KOPT-K1 (cell line): ENCODE measurements around the gene RAB5IF.

ENCODE experiments used
- H3K27ac ChIP-seq: fragments of 200-600 bp; sonication (generic); 2 replicates; pipeline ENCODE4 v1.5.1; 2016; ENCODE audit warnings: antibody characterized with exemption, mild to moderate bottlenecking, low read depth, low read length; ENCODE audit not compliant: poor library complexity, severe bottlenecking
- H3K36me3 ChIP-seq: fragments of 200-600 bp; sonication (generic); 2 replicates; pipeline ENCODE4 v1.5.1; 2017; ENCODE audit warnings: antibody characterized with exemption, mild to moderate bottlenecking, low read length, moderate library complexity; ENCODE audit not compliant: insufficient read depth
- H3K9me3 ChIP-seq: fragments of 200-600 bp; sonication (generic); 2 replicates; pipeline ENCODE4 v1.5.1; 2017; ENCODE audit warnings: antibody characterized with exemption, low read length, mild to moderate bottlenecking; ENCODE audit not compliant: insufficient read depth, poor library complexity, severe bottlenecking

Gene RAB5IF

DNA sequence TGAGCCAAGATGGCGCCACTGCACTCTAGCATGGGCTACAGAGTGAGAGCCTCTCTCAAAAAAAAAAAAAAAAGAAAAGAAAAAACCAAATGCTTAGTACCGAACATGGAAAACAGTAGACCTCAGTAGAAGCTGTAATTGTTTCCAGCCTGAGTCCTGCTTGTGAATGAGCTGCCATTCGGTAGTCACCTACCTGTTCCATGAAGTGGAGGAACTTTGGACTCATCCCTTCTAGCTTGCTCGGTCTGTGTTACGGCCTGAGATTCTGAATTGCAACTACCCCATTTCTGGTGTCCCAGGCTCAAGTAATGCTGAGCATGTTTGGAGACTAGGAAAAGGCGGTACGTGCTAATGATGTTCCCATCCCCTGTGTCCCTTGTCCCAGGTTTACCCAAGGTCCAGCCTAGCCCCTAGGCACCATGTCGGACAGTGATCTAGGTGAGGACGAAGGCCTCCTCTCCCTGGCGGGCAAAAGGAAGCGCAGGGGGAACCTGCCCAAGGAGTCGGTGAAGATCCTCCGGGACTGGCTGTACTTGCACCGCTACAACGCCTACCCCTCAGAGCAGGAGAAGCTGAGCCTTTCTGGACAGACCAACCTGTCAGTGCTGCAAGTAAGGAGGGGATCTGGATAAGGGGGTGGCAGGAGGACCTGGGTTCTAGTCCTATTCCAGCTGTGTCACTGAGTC lies 27.1 kb upstream of the RAB5IF start:
- no peaks in the 10 kb centered on the region for H3K9me3 ChIP-seq
- H3K36me3 ChIP-seq = peaks cover 64% of the 10 kb centered on the region
- no peak overlapping the region for H3K27ac ChIP-seq

DNA sequence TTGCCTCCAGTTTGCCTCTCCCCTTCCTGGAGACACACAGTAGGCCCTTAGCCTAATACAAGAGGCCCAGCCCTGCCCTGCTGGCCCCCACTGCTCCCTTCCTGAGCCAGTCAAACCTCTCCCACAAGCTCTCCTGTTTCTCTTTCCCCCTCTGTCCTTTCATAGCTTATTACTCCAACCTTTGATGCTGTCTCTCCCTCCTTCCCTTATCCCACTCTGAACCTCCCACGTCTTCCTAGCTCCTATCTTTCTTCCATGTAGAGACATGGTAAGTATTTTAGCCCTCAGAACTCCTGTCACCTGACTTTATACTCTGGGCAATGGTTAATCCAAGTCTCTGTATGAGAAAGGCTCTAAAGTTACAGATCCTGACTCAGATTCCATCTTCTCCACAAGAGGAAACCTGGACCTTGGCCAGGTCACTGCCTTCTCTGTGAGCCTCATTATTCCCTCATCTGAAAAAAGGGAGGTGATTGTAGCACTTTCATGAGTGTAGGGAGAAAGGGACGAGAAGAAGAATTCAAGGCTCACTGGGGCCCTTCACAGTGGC lies 25.5 kb upstream of the RAB5IF start:
- H3K9me3 ChIP-seq = no peaks in the 10 kb centered on the region
- H3K27ac ChIP-seq = no peak overlapping the region
- H3K36me3 ChIP-seq = peaks cover 76% of the 10 kb centered on the region

DNA sequence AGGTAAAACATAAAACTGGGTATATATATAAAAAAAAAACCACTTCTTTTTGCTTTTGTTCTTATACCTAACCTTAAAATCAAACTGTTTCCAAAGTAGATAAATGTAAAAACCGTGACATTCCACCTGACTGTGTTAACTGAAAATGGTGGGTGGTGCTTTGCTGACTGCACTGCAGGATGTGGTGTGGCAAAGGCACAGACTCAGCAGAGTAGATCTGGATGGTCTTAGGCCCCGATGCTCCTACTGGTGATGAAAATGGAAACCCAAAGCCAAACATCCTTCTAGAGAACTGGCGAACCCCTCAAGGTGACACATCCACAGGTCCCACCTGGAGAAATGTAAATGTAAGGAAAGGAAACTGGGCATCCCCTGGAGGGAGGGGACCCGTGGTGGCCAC lies 23.3 kb upstream of the RAB5IF start:
- peaks cover 92% of the 10 kb centered on the region for H3K36me3 ChIP-seq
- H3K9me3 ChIP-seq = no peaks in the 10 kb centered on the region
- H3K27ac ChIP-seq = peak overlapping the region; percentile 37

DNA sequence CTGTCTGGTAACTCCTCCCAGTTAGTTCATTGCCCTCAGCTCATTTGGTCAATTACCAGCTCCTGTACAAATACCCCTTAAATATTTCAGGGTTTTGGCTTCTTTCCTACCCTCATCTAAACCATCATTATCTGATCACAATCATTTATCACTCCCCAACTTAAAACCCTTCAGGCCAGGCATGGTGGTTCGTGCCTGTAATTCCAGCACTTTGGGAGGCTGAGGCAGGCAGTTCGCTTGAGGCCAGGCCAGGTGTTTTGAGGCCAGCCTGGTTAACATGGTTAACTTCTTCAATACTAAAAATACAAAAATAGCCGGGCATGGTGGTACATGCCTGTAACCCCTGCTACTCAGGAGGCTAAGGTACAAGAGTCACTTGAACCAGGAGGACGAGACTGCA lies 22.8 kb upstream of the RAB5IF start:
- no peaks in the 10 kb centered on the region for H3K9me3 ChIP-seq
- peaks cover 95% of the 10 kb centered on the region for H3K36me3 ChIP-seq
- H3K27ac ChIP-seq = peak overlapping the region; percentile 37

DNA sequence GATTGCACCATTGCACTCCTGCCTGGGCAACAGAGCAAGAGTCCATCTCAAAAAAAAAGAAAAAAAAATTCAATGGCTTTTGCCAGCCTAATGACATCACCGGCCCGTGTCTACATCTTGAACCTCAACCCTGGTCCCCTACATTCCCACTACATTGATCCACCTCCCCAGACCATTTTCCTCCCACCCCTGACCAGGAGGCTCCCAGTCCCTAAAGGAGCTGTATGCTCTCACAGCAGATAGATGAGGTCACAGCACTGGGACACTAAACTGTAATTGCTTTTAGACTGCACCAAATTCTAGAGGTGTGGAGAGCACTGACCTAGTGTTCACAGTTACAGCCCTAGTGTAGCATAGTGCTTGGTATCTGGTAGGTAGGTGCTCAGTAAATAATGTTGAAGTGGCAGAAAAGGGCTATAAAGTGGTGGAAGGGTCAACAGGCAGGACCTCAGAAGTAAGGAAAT lies 21.5 kb upstream of the RAB5IF start:
- Histone ChIP-seq H3K36me3 (peaks cover 95% of the 10 kb centered on the region), H3K27ac (no peak overlapping the region), H3K9me3 (no peaks in the 10 kb centered on the region)

DNA sequence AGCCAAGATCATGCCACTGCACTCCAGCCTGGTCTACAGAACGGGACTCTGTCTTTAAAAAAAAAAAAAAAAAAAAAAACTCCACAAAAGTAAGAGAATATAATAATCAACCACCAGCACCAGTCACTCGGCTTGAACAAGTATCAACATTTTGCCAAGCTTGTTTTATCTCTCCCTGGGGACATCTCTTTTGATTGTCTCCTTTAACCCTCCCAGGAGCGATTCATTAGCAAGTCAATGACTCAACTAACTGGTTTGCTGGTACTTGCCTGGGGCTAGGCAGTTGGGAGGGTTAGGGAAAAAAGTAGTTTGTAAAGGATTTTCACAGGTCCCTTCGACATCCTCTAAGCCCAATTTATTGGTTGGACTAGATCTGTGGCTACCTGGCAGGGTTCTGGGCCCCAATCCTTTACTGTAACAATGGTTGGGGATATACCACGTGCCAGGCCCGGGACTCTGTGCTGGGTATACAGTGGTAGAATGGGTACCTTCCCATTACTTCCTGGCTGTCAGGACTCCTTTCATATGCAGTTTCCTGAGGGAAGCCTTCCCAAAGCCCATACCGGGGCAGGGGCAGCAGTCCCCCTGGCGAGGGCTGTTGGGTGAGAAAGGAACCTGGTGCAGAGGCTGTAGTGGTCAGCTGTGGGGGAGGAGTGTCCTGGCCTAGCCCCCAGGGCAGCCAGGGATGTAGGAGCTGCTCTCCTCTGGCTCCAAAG lies 20.0 kb upstream of the RAB5IF start:
- H3K9me3 ChIP-seq = no peaks in the 10 kb centered on the region
- no peak overlapping the region for H3K27ac ChIP-seq
- peaks cover 95% of the 10 kb centered on the region for H3K36me3 ChIP-seq

DNA sequence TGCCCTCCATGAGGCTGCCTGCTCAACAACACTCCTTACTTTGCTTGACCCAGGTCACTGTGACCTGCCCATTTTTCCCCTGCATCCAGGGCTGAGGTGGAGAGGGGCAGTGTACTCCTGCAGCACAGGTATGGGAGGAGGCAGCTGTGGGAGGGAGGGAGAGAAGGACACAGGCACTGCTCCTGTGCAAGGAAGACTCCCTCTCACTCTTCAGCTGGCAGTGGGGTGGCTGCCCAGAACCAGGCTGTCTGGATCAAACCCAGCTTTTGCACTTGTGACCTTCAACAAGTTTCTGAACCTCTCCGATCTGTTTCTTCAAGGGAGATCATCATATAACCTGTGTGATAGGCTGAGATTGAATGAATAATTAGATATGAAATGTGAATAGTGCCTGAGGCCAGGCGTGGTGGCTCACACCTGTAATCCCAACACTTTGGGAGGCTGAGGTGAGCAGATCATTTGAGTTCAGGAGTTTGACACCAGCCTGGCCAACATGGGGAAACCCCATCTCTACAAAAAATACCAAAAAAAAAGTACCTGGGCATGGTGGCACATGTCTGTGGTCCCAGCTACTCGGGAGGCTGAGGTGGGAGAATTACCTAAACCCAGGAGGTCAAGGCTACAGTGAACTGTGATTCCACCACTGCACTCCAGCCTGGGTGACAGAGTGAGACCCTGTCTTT lies 18.1 kb upstream of the RAB5IF start:
- Histone ChIP-seq H3K9me3 (no peaks in the 10 kb centered on the region), H3K27ac (no peak overlapping the region), H3K36me3 (peaks cover 87% of the 10 kb centered on the region)

DNA sequence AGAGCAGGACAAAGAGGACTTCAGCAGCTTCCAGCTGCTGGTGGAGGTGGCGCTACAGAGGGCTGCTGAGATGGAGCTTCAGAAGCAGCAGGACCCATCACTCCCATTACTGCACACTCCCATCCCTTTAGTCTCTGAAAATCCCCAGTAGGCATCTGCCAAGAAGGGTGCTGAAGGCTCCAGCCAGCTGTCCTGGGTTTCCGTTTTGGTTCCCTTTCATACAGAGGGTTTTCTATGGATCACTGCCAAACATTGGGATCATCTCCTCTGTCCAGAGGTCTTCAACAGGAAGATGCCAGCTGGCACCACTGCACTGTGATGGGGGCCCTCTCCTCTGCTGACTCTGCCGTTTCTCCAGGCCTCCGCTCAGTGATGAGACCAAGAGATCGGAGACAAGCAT lies 14.3 kb upstream of the RAB5IF start:
- Histone ChIP-seq H3K36me3 (peaks cover 79% of the 10 kb centered on the region), H3K27ac (peak overlapping the region; percentile 85), H3K9me3 (no peaks in the 10 kb centered on the region)

DNA sequence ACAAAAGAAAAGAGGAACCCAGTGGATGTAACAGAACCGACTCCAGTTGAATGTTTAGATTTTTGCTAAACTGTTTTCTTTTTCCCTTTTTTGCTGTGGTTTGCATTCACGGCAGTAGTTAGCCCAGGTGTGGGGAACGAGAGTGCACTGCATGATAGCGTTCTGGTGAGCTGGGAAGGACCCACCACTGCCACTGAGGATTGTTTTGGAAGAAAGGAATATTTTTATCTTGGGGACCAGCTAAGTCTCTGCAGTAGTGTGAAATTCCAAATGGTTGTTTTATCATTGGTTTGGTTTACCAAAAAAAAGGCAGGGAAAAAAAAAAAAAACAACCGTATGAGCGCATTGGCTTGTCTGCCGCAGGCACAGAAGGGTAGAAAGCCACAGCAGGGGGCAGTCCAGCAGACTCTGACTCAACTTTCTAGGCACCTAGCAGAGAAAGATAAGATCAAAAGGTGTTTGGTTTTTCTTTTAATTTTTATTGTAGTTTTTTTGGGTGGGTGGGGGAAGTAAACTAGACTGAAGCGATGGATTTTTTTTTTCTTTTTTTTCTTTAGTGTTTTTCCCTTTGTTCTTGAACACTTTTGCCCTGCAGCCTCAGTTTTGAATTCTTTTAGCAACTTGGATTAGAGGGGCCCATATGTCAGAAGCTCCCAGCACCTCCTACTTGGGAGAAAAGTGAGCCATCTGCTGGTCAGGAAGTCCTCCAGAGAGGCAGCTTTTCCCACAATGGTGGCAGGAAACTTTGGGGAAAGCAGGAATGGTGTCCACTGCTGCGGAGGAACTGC lies 13.5 kb upstream of the RAB5IF start:
- H3K9me3 ChIP-seq = no peaks in the 10 kb centered on the region
- H3K36me3 ChIP-seq = peaks cover 77% of the 10 kb centered on the region
- H3K27ac ChIP-seq = peak overlapping the region; percentile 85

DNA sequence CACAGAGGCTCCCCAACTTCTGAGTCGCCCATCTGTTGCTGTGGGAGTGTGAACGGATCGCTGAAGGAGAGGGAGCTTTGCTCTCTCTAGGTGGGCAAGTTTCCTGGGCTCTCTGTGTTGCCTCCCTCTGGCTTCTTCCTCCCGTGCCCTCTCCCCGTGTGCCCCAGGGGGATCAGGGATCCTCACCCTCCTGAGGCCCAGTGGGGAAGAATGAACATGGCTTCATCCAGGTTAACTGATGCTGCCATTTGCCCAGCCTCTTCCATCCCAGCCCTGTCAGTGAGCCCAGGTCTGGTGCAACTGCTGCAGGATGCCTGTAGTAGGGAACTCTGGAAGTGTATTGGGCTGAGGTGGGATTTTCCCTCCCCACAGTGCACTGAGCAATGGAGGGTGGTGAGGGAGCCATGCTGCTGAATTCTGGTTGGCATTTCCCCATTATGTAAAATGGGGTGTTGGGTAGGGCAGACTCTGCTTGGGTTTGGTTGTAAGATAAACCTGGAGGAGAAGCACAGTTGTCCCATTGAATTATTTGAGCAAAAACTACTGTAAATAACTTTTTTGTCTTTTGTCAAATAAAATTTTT lies 12.1 kb upstream of the RAB5IF start:
- Histone ChIP-seq H3K9me3 (no peaks in the 10 kb centered on the region), H3K27ac (peak overlapping the region; percentile 85), H3K36me3 (peaks cover 72% of the 10 kb centered on the region)

DNA sequence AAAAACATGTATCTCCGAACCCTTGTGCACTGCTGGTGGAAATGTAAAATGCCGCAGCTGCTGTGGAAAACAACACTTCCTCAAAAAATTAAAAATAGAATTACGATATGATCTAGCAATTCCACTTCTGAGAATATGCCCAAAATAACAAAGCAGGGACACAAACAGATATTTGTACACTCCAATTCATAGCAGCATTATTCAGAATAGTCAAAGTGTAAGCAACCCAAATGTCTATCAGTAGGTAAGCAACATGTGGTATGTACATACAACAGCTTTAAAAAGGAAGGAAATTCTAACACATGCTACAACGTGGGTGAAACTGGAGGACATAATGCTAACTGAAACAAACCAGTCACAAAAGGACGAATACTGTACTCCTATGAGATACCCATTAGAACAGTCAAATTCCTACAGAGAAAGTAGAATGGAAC lies 5.7 kb upstream of the RAB5IF start:
- no peaks in the 10 kb centered on the region for H3K9me3 ChIP-seq
- no peak overlapping the region for H3K27ac ChIP-seq
- peaks cover 18% of the 10 kb centered on the region; the same call in 1 of the 2 replicates for H3K36me3 ChIP-seq

DNA sequence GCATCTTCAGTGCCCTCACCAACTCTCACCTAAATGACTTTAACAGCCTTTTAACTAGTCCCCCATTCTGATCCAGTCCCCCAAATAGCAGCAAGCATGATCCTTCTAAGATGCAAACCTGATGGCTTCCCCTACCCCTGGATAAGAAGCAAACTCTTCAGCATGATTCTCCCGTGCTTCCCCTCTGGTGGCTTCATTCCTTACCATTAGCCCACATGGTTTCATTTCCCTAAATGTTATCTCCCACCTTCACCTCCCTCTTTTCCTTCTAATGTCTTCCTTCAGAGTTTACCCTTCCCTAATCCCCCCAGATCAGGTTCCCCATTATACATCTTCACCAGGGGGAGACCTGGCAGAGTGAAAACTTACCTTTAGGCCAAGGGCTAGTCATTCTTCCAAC lies 4.0 kb upstream of the RAB5IF start:
- Histone ChIP-seq H3K27ac (no peak overlapping the region), H3K9me3 (no peaks in the 10 kb centered on the region), H3K36me3 (0 out of 2 replicates have a peak, but pooled peaks cover 14% of the 10 kb centered on the region)

DNA sequence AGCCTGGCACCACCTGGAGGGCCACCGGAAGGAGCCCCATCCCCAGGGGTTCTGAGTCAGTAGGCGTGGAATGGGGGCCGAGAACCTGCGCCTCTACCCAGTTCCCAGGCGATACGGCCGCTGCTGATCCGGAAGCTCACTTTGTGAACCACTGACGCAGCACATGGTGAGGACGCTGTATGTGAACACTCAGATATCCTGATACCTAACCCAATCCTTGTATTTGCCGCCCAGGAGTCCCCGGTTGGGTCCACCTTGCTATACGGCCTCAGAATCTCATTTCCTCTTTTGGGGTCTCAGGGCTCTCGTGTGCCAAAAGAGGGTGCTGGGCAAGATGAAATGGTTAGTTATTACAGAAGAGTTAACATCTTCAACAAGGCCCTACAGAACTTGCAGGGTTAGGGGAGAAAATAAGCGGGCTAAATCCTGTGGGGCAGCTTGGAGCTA lies 604 bp upstream of the RAB5IF start:
- Histone ChIP-seq H3K9me3 (no peaks in the 10 kb centered on the region), H3K36me3 (peaks cover 28% of the 10 kb centered on the region), H3K27ac (peak overlapping the region; percentile 85)
